GM23338 (cell line): ENCODE measurements around the gene LPAR1. TPM values are rescaled to one million over a fixed set of nuclear protein-coding genes. Genes with fewer than 3 reads are reported as not detected.

Experiments
- ATAC-seq: fragments of 200-7000 bp; cut with Tn5 transposase; 3 replicates; pipeline ENCODE4 v1.9.1; 2020
- DNase-seq: peaks from one replicate; pipeline ENCODE4 v3.0.0-alpha.2; 2015; ENCODE audit warnings: low spot score
- H2AFZ ChIP-seq: fragments of 200-600 bp; sonication (generic); 2 replicates; pipeline ENCODE4 v1.8.0; 2016; ENCODE audit warnings: antibody characterized with exemption, mild to moderate bottlenecking, moderate library complexity
- H3F3A ChIP-seq: fragments of 200-600 bp; sonication (generic); replicated peaks from 2 replicates; pipeline ENCODE4 v1.8.0; 2017; ENCODE audit warnings: antibody characterized with exemption, mixed run types, low read depth
- H3K27ac ChIP-seq: fragments of 200-600 bp; sonication (generic); 2 replicates; pipeline ENCODE4 v1.6.1; 2016; ENCODE audit warnings: low read depth
- H3K27me3 ChIP-seq: fragments of 200-600 bp; sonication (generic); 2 replicates; pipeline ENCODE4 v1.8.0; 2016; ENCODE audit warnings: mild to moderate bottlenecking, mixed run types, moderate library complexity; ENCODE audit not compliant: insufficient read depth
- H3K36me3 ChIP-seq: fragments of 200-600 bp; sonication (generic); 2 replicates; pipeline ENCODE4 v1.8.0; 2016; ENCODE audit warnings: mild to moderate bottlenecking; ENCODE audit not compliant: insufficient read depth
- H3K4me1 ChIP-seq: fragments of 200-600 bp; sonication (generic); 2 replicates; pipeline ENCODE4 v1.8.0; 2016; ENCODE audit warnings: mild to moderate bottlenecking, moderate library complexity; ENCODE audit not compliant: insufficient read depth
- H3K4me2 ChIP-seq: fragments of 200-600 bp; sonication (generic); 2 replicates; pipeline ENCODE4 v1.7.1; 2017; ENCODE audit warnings: mixed run types
- H3K4me3 ChIP-seq: fragments of 200-600 bp; sonication (generic); 2 replicates; pipeline ENCODE4 v1.6.1; 2016; ENCODE audit warnings: mixed run types
- H3K79me2 ChIP-seq: fragments of 200-600 bp; sonication (generic); replicated peaks from 2 replicates; pipeline ENCODE4 v1.8.0; 2017; ENCODE audit warnings: mild to moderate bottlenecking; ENCODE audit not compliant: insufficient read depth
- H3K9me2 ChIP-seq: fragments of 200-600 bp; sonication (generic); 2 replicates; pipeline ENCODE4 v1.8.0; 2017; ENCODE audit not compliant: insufficient read depth
- H4K20me1 ChIP-seq: fragments of 200-600 bp; sonication (generic); replicated peaks from 2 replicates; pipeline ENCODE4 v1.8.0; 2017; ENCODE audit warnings: mild to moderate bottlenecking; ENCODE audit not compliant: insufficient read depth
- H3K27ac Mint-ChIP-seq: 2 replicates; pipeline ENCODE4 v1.8.0; 2020; ENCODE audit warnings: inconsistent platforms, mild to moderate bottlenecking, moderate library complexity, mixed read lengths
- H3K27me3 Mint-ChIP-seq: 3 replicates; pipeline ENCODE4 v1.8.0; 2022; ENCODE audit warnings: low read depth, mild to moderate bottlenecking, moderate library complexity, mixed read lengths, inconsistent platforms; ENCODE audit not compliant: insufficient read depth, poor library complexity
- H3K36me3 Mint-ChIP-seq: 3 replicates; pipeline ENCODE4 v1.8.0; 2021; ENCODE audit warnings: low read depth, mild to moderate bottlenecking, inconsistent platforms, moderate library complexity, mixed read lengths
- H3K4me1 Mint-ChIP-seq: 3 replicates; pipeline ENCODE4 v1.8.0; 2020; ENCODE audit warnings: mild to moderate bottlenecking, inconsistent platforms, mixed read lengths
- H3K4me3 Mint-ChIP-seq: 3 replicates; pipeline ENCODE4 v1.8.0; 2021; ENCODE audit warnings: moderate library complexity, mild to moderate bottlenecking, inconsistent platforms, mixed read lengths
- H3K9me3 Mint-ChIP-seq: 3 replicates; pipeline ENCODE4 v1.8.0; 2020; ENCODE audit warnings: moderate library complexity, mild to moderate bottlenecking, inconsistent platforms, mixed read lengths
- CREB1 ChIP-seq: fragments of 250-450 bp; sonication (Bioruptor Pico); IDR thresholded peaks from 2 replicates; pipeline ENCODE4 v1.5.0; 2020; ENCODE audit warnings: low read depth, mild to moderate bottlenecking, moderate library complexity
- ETS1 ChIP-seq: IDR thresholded peaks from 2 replicates; pipeline ENCODE4 v1.6.1; 2016; ENCODE audit warnings: antibody characterized with exemption
- EZH2 ChIP-seq: fragments of 200-600 bp; sonication (generic); IDR thresholded peaks from one replicate; pipeline ENCODE4 v1.8.0; 2017; ENCODE audit warnings: antibody characterized with exemption, mild to moderate bottlenecking, low read depth; ENCODE audit not compliant: unreplicated experiment
- EZH2phosphoT487 ChIP-seq: fragments of 200-600 bp; sonication (generic); IDR thresholded peaks from one replicate; pipeline ENCODE4 v1.8.1; 2018; ENCODE audit warnings: antibody characterized with exemption; ENCODE audit not compliant: unreplicated experiment
- JUNB ChIP-seq: IDR thresholded peaks from one replicate; pipeline ENCODE4 v1.6.1; 2016; ENCODE audit warnings: antibody characterized with exemption; ENCODE audit not compliant: unreplicated experiment
- NANOG ChIP-seq: IDR thresholded peaks from 2 replicates; pipeline ENCODE4 v1.6.1; 2016; ENCODE audit warnings: antibody characterized with exemption, borderline replicate concordance
- POLR2AphosphoS5 ChIP-seq: IDR thresholded peaks from 2 replicates; pipeline ENCODE4 v1.6.1; 2016; ENCODE audit warnings: antibody characterized with exemption, low read depth
- STAT1 ChIP-seq: IDR thresholded peaks from one replicate; pipeline ENCODE4 v1.6.1; 2016; ENCODE audit warnings: antibody characterized with exemption; ENCODE audit not compliant: unreplicated experiment
- ZNF114 ChIP-seq: fragments of 250-450 bp; sonication (Bioruptor Pico); IDR thresholded peaks from 2 replicates; pipeline ENCODE4 v1.5.0; 2020; ENCODE audit warnings: mild to moderate bottlenecking, moderate library complexity
- ZNF331 ChIP-seq: fragments of 250-450 bp; sonication (Bioruptor Pico); IDR thresholded peaks from 2 replicates; pipeline ENCODE4 v1.5.0; 2020; ENCODE audit warnings: low read depth, mild to moderate bottlenecking, moderate library complexity
- polyA plus RNA-seq: library from polyadenylated mRNA; unstranded; fragments of >200 nt; fragmentation: Nextera tagmentation; extraction: Ambion mirVana; gene quantifications from 2 replicates; pipeline ENCODE4 v1.2.1, GENCODE V29; 2016
- total RNA-seq: library from RNA; depleted of rRNA; stranded (reverse); fragments of >200 nt; shearing (Covaris generic); gene quantifications from 2 replicates; pipeline ENCODE4 v1.2.3, GENCODE V29; 2014
- TF ChIP-seq, protein P1 (sequence below): IDR thresholded peaks from one replicate; pipeline ENCODE4 v1.6.1; 2018; ENCODE audit warnings: antibody characterized with exemption; ENCODE audit not compliant: unreplicated experiment
- TF ChIP-seq, protein P2 (sequence below), 2 experiments: fragments of 200-600 bp in 1 of 2; sonication (generic) in 1 of 2; conservative IDR thresholded peaks; 2 replicates each; pipeline versions ENCODE4 v1.5.1 to v1.6.1; 2016 to 2017; ENCODE audit warnings: antibody characterized with exemption in 2 of 2, low read depth in 2 of 2, mild to moderate bottlenecking in 2 of 2, moderate library complexity in 1 of 2
- TF ChIP-seq, protein P3 (sequence below): fragments of 250-450 bp; sonication (Bioruptor Pico); IDR thresholded peaks from 2 replicates; pipeline ENCODE4 v1.5.0; 2020; ENCODE audit warnings: mild to moderate bottlenecking, moderate library complexity

LPAR1 gene
- total and polyA plus RNA-seq, 2 experiments from 2014 or later, result 1.0 to 3.8 TPM

DNA sequence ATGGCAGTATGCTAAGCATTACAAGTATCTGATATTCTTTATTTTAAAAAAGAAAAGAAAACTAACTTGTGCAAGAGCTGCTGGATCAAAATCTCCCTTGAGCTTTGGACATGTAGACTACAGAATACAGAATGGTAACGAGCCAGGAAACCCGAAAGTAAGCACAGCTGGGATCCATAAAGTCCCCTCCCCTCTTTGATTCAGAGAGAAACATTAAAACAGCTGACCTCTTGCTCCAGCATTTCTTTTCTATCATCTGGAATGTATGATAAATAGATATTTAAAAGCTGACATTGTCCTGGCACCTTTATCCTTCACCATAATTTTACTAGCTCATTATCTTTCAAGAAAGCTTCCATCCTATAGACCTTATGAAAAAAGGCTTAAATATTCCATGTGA is 28.2 kb upstream of the LPAR1 start (continued):
- TF ChIP-seq, protein P1, sequence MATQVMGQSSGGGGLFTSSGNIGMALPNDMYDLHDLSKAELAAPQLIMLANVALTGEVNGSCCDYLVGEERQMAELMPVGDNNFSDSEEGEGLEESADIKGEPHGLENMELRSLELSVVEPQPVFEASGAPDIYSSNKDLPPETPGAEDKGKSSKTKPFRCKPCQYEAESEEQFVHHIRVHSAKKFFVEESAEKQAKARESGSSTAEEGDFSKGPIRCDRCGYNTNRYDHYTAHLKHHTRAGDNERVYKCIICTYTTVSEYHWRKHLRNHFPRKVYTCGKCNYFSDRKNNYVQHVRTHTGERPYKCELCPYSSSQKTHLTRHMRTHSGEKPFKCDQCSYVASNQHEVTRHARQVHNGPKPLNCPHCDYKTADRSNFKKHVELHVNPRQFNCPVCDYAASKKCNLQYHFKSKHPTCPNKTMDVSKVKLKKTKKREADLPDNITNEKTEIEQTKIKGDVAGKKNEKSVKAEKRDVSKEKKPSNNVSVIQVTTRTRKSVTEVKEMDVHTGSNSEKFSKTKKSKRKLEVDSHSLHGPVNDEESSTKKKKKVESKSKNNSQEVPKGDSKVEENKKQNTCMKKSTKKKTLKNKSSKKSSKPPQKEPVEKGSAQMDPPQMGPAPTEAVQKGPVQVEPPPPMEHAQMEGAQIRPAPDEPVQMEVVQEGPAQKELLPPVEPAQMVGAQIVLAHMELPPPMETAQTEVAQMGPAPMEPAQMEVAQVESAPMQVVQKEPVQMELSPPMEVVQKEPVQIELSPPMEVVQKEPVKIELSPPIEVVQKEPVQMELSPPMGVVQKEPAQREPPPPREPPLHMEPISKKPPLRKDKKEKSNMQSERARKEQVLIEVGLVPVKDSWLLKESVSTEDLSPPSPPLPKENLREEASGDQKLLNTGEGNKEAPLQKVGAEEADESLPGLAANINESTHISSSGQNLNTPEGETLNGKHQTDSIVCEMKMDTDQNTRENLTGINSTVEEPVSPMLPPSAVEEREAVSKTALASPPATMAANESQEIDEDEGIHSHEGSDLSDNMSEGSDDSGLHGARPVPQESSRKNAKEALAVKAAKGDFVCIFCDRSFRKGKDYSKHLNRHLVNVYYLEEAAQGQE, result no peak
- TF ChIP-seq ZNF331, result no peak
- no peak for TF ChIP-seq EZH2phosphoT487

- peaks cover 5% of the 10 kb centered on the region; the same call in 2 of the 3 replicates for H3K4me1 Mint-ChIP-seq
- no peaks in the 10 kb centered on the region for H3K79me2 ChIP-seq
- H3K27ac ChIP-seq, result no peak overlapping the region
- H4K20me1 ChIP-seq, result no peaks in the 10 kb centered on the region
- H3K9me2 ChIP-seq, result no peaks in the 10 kb centered on the region
- no peak for DNase-seq
- peaks cover 12% of the 10 kb centered on the region for H3K4me1 ChIP-seq
- no peaks in the 10 kb centered on the region for H3K9me3 Mint-ChIP-seq
- no peaks in the 10 kb centered on the region for H3K36me3 Mint-ChIP-seq
- H3K27me3 Mint-ChIP-seq, result peaks cover 5% of the 10 kb centered on the region
- no peak overlapping the region for H2AFZ ChIP-seq
- no peak for ATAC-seq
- no peak overlapping the region for H3K4me3 Mint-ChIP-seq
- no peaks in the 10 kb centered on the region for H3F3A ChIP-seq
- H3K27me3 ChIP-seq, result no peaks in the 10 kb centered on the region
- H3K4me2 ChIP-seq, result no peak overlapping the region
- H3K4me3 ChIP-seq, result no peak overlapping the region
- H3K36me3 ChIP-seq, result no peaks in the 10 kb centered on the region
- no peak overlapping the region for H3K27ac Mint-ChIP-seq
- no peak for TF ChIP-seq NANOG
- TF ChIP-seq, protein P2, sequence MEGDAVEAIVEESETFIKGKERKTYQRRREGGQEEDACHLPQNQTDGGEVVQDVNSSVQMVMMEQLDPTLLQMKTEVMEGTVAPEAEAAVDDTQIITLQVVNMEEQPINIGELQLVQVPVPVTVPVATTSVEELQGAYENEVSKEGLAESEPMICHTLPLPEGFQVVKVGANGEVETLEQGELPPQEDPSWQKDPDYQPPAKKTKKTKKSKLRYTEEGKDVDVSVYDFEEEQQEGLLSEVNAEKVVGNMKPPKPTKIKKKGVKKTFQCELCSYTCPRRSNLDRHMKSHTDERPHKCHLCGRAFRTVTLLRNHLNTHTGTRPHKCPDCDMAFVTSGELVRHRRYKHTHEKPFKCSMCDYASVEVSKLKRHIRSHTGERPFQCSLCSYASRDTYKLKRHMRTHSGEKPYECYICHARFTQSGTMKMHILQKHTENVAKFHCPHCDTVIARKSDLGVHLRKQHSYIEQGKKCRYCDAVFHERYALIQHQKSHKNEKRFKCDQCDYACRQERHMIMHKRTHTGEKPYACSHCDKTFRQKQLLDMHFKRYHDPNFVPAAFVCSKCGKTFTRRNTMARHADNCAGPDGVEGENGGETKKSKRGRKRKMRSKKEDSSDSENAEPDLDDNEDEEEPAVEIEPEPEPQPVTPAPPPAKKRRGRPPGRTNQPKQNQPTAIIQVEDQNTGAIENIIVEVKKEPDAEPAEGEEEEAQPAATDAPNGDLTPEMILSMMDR (conservative IDR thresholded peaks at IDR 0.05; ENCODE audit: low read depth in 2 of 2), result no peak
- TF ChIP-seq, protein P3, sequence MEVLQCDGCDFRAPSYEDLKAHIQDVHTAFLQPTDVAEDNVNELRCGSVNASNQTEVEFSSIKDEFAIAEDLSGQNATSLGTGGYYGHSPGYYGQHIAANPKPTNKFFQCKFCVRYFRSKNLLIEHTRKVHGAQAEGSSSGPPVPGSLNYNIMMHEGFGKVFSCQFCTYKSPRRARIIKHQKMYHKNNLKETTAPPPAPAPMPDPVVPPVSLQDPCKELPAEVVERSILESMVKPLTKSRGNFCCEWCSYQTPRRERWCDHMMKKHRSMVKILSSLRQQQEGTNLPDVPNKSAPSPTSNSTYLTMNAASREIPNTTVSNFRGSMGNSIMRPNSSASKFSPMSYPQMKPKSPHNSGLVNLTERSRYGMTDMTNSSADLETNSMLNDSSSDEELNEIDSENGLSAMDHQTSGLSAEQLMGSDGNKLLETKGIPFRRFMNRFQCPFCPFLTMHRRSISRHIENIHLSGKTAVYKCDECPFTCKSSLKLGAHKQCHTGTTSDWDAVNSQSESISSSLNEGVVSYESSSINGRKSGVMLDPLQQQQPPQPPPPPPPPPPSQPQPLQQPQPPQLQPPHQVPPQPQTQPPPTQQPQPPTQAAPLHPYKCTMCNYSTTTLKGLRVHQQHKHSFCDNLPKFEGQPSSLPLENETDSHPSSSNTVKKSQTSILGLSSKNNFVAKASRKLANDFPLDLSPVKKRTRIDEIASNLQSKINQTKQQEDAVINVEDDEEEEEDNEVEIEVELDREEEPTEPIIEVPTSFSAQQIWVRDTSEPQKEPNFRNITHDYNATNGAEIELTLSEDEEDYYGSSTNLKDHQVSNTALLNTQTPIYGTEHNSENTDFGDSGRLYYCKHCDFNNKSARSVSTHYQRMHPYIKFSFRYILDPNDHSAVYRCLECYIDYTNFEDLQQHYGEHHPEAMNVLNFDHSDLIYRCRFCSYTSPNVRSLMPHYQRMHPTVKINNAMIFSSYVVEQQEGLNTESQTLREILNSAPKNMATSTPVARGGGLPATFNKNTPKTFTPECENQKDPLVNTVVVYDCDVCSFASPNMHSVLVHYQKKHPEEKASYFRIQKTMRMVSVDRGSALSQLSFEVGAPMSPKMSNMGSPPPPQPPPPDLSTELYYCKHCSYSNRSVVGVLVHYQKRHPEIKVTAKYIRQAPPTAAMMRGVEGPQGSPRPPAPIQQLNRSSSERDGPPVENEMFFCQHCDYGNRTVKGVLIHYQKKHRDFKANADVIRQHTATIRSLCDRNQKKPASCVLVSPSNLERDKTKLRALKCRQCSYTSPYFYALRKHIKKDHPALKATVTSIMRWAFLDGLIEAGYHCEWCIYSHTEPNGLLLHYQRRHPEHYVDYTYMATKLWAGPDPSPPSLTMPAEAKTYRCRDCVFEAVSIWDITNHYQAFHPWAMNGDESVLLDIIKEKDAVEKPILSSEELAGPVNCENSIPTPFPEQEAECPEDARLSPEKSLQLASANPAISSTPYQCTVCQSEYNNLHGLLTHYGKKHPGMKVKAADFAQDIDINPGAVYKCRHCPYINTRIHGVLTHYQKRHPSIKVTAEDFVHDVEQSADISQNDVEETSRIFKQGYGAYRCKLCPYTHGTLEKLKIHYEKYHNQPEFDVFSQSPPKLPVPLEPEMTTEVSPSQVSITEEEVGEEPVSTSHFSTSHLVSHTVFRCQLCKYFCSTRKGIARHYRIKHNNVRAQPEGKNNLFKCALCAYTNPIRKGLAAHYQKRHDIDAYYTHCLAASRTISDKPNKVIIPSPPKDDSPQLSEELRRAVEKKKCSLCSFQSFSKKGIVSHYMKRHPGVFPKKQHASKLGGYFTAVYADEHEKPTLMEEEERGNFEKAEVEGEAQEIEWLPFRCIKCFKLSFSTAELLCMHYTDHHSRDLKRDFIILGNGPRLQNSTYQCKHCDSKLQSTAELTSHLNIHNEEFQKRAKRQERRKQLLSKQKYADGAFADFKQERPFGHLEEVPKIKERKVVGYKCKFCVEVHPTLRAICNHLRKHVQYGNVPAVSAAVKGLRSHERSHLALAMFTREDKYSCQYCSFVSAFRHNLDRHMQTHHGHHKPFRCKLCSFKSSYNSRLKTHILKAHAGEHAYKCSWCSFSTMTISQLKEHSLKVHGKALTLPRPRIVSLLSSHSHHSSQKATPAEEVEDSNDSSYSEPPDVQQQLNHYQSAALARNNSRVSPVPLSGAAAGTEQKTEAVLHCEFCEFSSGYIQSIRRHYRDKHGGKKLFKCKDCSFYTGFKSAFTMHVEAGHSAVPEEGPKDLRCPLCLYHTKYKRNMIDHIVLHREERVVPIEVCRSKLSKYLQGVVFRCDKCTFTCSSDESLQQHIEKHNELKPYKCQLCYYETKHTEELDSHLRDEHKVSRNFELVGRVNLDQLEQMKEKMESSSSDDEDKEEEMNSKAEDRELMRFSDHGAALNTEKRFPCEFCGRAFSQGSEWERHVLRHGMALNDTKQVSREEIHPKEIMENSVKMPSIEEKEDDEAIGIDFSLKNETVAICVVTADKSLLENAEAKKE (CRISPR knock-in tag), result no peak
- TF ChIP-seq EZH2phosphoT487, result no peak
- TF ChIP-seq STAT1, result no peak
- TF ChIP-seq ZNF114 (CRISPR knock-in tag), result no peak
- no peak for TF ChIP-seq POLR2AphosphoS5
- no peak for TF ChIP-seq ETS1
- no peak for TF ChIP-seq JUNB
- no peak for TF ChIP-seq CREB1 (CRISPR knock-in tag)
- no peak for TF ChIP-seq EZH2
Observed at GRCh38 chr9:111065414-111065813, 27.1 kb upstream of the LPAR1 start.
